OCI-LY3 (cell line): ENCODE data around the gene MPDU1.

Experiments used
- H2AFZ ChIP-seq: fragments of 200-600, 300-600 bp; shearing (Covaris generic); 2 replicates; pipeline ENCODE4 v1.6.0; 2014; ENCODE audit warnings: antibody characterized with exemption, low read depth, low read length
- H3K27ac ChIP-seq: fragments of 200-600, 300-600 bp; sonication (generic); 2 replicates; pipeline ENCODE4 v1.5.1; 2014; ENCODE audit warnings: mild to moderate bottlenecking, low read length, moderate library complexity, mixed read lengths
- H3K27me3 ChIP-seq: fragments of 200-600, 300-600 bp; sonication (generic); 2 replicates; pipeline ENCODE4 v1.6.1; 2014; ENCODE audit warnings: low read depth, low read length, mixed read lengths
- H3K36me3 ChIP-seq: fragments of 200-600, 300-600 bp; sonication (generic); replicated peaks from 2 replicates; pipeline ENCODE3; 2014; ENCODE audit warnings: low read depth, low read length, mixed read lengths
- H3K4me1 ChIP-seq: fragments of 300-600, 200-600 bp; sonication (generic); 2 replicates; pipeline ENCODE4 v1.6.1; 2014; ENCODE audit warnings: low read length, mixed read lengths
- H3K4me2 ChIP-seq: fragments of 200-600, 300-600 bp; sonication (generic); 2 replicates; pipeline ENCODE4 v1.6.1; 2014; ENCODE audit warnings: low read length, mixed read lengths
- H3K4me3 ChIP-seq: fragments of 300-600, 200-600 bp; sonication (generic); 2 replicates; pipeline ENCODE4 v1.5.1; 2014; ENCODE audit warnings: antibody characterized with exemption, mild to moderate bottlenecking, low read length, moderate library complexity
- H3K79me2 ChIP-seq: fragments of 300-600, 200-600 bp; shearing (Covaris generic); 2 replicates; pipeline ENCODE4 v1.6.1; 2014; ENCODE audit warnings: mild to moderate bottlenecking, low read length, mixed read lengths
- H3K9ac ChIP-seq: fragments of 300-600, 200-600 bp; shearing (Covaris generic); 2 replicates; pipeline ENCODE4 v1.6.0; 2014; ENCODE audit warnings: mild to moderate bottlenecking, low read length, moderate library complexity
- H3K9me3 ChIP-seq: fragments of 200-600, 300-600 bp; shearing (Covaris generic); 2 replicates; pipeline ENCODE4 v1.6.1; 2014; ENCODE audit warnings: low read length, mixed read lengths; ENCODE audit not compliant: insufficient read depth
- H4K20me1 ChIP-seq: fragments of 200-600, 300-600 bp; sonication (generic); 2 replicates; pipeline ENCODE4 v1.6.1; 2016; ENCODE audit warnings: low read length, mixed read lengths; ENCODE audit not compliant: insufficient read depth
- CTCF ChIP-seq: fragments of 200-600, 300-600 bp; sonication (generic); IDR thresholded peaks from 2 replicates; pipeline ENCODE4 v1.5.1; 2014; ENCODE audit warnings: antibody characterized with exemption, low read length, low read depth
- EZH2phosphoT487 ChIP-seq: fragments of 200-600 bp; shearing (Covaris generic); IDR thresholded peaks from 2 replicates; pipeline ENCODE4 v1.6.1; 2018; ENCODE audit warnings: antibody characterized with exemption, mixed run types, low read depth

The MPDU1 gene

GRCh38 chr17:7636163-7636562 lies 52.5 kb downstream of the MPDU1 start:
- no peak overlapping the region for H2AFZ ChIP-seq

More at GRCh38 chr17:7636163-7636562, 52.5 kb downstream of the MPDU1 start:
- no peaks in the 10 kb centered on the region for H3K27me3 ChIP-seq
- H3K4me1 ChIP-seq, result no peaks in the 10 kb centered on the region
- TF ChIP-seq EZH2phosphoT487, result no peak
- no peak for TF ChIP-seq CTCF
- no peaks in the 10 kb centered on the region for H3K36me3 ChIP-seq
- H3K27ac ChIP-seq, result no peak overlapping the region
- no peaks in the 10 kb centered on the region for H3K79me2 ChIP-seq
- H3K9ac ChIP-seq, result no peak overlapping the region
- H3K4me2 ChIP-seq, result no peak overlapping the region
- H4K20me1 ChIP-seq, result no peaks in the 10 kb centered on the region
- H3K4me3 ChIP-seq, result no peak overlapping the region
- no peaks in the 10 kb centered on the region for H3K9me3 ChIP-seq
